Neural crest cell (in vitro differentiated cells): ENCODE data around the gene LMAN2. TPM values are rescaled to one million over a fixed set of nuclear protein-coding genes. Genes with fewer than 3 reads are reported as not detected.
"Not testable (repeated sequence)": the region's sequence is repeated elsewhere in the genome, so short reads cannot be mapped to it uniquely, and the experiment has no call there.

Experiments
- DNase-seq: peaks from one replicate; pipeline ENCODE4 v3.0.0; 2021; ENCODE audit warnings: low read depth, mixed read lengths, low spot score
- H3K27ac Mint-ChIP-seq: one replicate; pipeline ENCODE4 v1.8.0; 2021; ENCODE audit warnings: mild to moderate bottlenecking, mixed read lengths; ENCODE audit not compliant: unreplicated experiment
- H3K27me3 Mint-ChIP-seq: 2 replicates; pipeline ENCODE4 v1.8.0; 2021; ENCODE audit warnings: low read depth, mild to moderate bottlenecking, mixed read lengths
- H3K36me3 Mint-ChIP-seq: 2 replicates; pipeline ENCODE4 v1.8.0; 2021; ENCODE audit warnings: low read depth, mild to moderate bottlenecking, mixed read lengths
- H3K4me1 Mint-ChIP-seq: 2 replicates; pipeline ENCODE4 v1.8.0; 2021; ENCODE audit warnings: mixed read lengths
- H3K4me3 Mint-ChIP-seq: one replicate; pipeline ENCODE4 v1.8.0; 2021; ENCODE audit warnings: mild to moderate bottlenecking, mixed read lengths
- H3K9me3 Mint-ChIP-seq: 2 replicates; pipeline ENCODE4 v1.8.0; 2021; ENCODE audit warnings: mixed read lengths
- CTCF ChIP-seq: fragments of 200-600 bp; sonication (generic); conservative IDR thresholded peaks from 2 replicates; pipeline ENCODE4 v1.5.0; 2021; ENCODE audit warnings: antibody characterized with exemption, mild to moderate bottlenecking
- total RNA-seq: library from RNA; stranded (reverse); gene quantifications from 2 replicates; pipeline ENCODE4 v1.2.1, GENCODE V29; 2021

LMAN2 gene
- total RNA-seq, 1 donor from 2014 or later: 80.5 TPM

- no peak overlapping the region for H3K27ac Mint-ChIP-seq
- peaks cover 10% of the 10 kb centered on the region for H3K4me1 Mint-ChIP-seq
- H3K27me3 Mint-ChIP-seq: peaks cover 18% of the 10 kb centered on the region
- no peaks in the 10 kb centered on the region for H3K36me3 Mint-ChIP-seq
- DNase-seq: no peak
- no peaks in the 10 kb centered on the region for H3K9me3 Mint-ChIP-seq
- H3K4me3 Mint-ChIP-seq: peak overlapping the region; percentile 59
- TF ChIP-seq CTCF: no peak
Measured at GRCh38 chr5:177361418-177362291, 10.2 kb upstream of the LMAN2 start.

GRCh38 chr5:177360740-177361139 is 9.3 kb upstream of the LMAN2 start:
- not testable (repeated sequence) for H3K4me3 Mint-ChIP-seq, H3K9me3 Mint-ChIP-seq, DNase-seq, H3K4me1 Mint-ChIP-seq, H3K36me3 Mint-ChIP-seq, H3K27ac Mint-ChIP-seq
- peaks cover 27% of the 10 kb centered on the region for H3K27me3 Mint-ChIP-seq

GRCh38 chr5:177359860-177360259 is 8.4 kb upstream of the LMAN2 start:
- Mint-ChIP-seq H3K36me3 (no peaks in the 10 kb centered on the region), H3K4me1 (peaks cover 5% of the 10 kb centered on the region), H3K4me3 (peak overlapping the region; percentile 2), H3K27ac (peak overlapping the region; percentile 36), H3K9me3 (no peaks in the 10 kb centered on the region), H3K27me3 (peaks cover 34% of the 10 kb centered on the region)
- no peak for DNase-seq
- no peak for TF ChIP-seq CTCF

- Mint-ChIP-seq H3K9me3 (no peaks in the 10 kb centered on the region), H3K27me3 (peaks cover 37% of the 10 kb centered on the region), H3K4me1 (peaks cover 5% of the 10 kb centered on the region), H3K36me3 (no peaks in the 10 kb centered on the region), H3K4me3 (peak overlapping the region; percentile 2), H3K27ac (no peak overlapping the region)
- no peak for TF ChIP-seq CTCF
- no peak for DNase-seq
Measured at GRCh38 chr5:177359451-177359851, 8.0 kb upstream of the LMAN2 start.

- TF ChIP-seq CTCF: no peak
- Mint-ChIP-seq H3K9me3 (no peaks in the 10 kb centered on the region), H3K36me3 (no peaks in the 10 kb centered on the region), H3K4me1 (peaks cover 5% of the 10 kb centered on the region), H3K27ac (no peak overlapping the region), H3K27me3 (peaks cover 40% of the 10 kb centered on the region), H3K4me3 (no peak overlapping the region)
- DNase-seq: no peak
Measured at GRCh38 chr5:177358370-177358819, 6.9 kb upstream of the LMAN2 start.
